Ectodermal cell (in vitro differentiated cells): ENCODE results near the gene POU2F1.

Experiments
- H3K27ac ChIP-seq: 2 replicates; pipeline ENCODE4 v1.7.0; 2013; ENCODE audit warnings: mild to moderate bottlenecking, low read depth, low read length; ENCODE audit not compliant: insufficient read depth, poor library complexity, severe bottlenecking
- H3K27me3 ChIP-seq: 2 replicates; pipeline ENCODE4 v1.7.0; 2013; ENCODE audit warnings: mild to moderate bottlenecking, low read length; ENCODE audit not compliant: insufficient read depth, control insufficient read depth, poor library complexity, severe bottlenecking
- H3K36me3 ChIP-seq: one replicate; pipeline ENCODE4 v1.7.0; 2013; ENCODE audit warnings: low read length; ENCODE audit not compliant: control insufficient read depth, insufficient read depth
- H3K4me1 ChIP-seq: one replicate; pipeline ENCODE4 v1.7.0; 2013; ENCODE audit warnings: low read length; ENCODE audit not compliant: control insufficient read depth, insufficient read depth
- H3K4me3 ChIP-seq: 2 replicates; pipeline ENCODE4 v1.7.0; 2013; ENCODE audit warnings: low read depth, low read length, control low read depth; ENCODE audit not compliant: insufficient read depth
- H3K9me3 ChIP-seq: 2 replicates; pipeline ENCODE4 v1.7.0; 2013; ENCODE audit warnings: mild to moderate bottlenecking, low read length, moderate library complexity; ENCODE audit not compliant: control insufficient read depth
- WGBS, 2 experiments: methylation state at CpG; one replicate each; pipeline ENCODE4 v1.1.7; 2013; ENCODE audit warnings: missing lambda C conversion rate in 2 of 2; 5-methylcytosine and 5-hydroxymethylcytosine counted together

The POU2F1 gene

DNA sequence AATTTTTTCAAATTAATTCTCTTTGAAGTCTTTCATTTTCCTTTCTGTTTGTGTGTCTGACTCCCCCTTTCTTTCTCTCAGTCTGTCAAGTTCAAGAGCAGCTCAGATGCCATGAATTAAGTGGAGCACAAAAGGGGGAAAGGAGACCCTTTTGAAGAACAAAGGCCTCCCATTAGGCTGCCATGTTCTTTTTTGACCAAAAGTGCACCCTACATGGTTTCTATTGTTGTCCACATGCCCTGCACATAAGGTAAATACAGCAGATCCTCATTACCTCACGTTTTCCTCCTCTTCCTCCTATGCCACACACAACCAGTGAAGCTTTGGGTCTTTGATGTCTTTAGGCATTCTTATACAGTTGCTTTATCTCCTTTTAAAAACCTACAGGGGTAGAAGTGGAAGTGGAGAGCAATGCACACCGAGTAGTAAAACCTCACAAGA is 47.7 kb downstream of the POU2F1 start:
- Histone ChIP-seq H3K9me3 (no peaks in the 10 kb centered on the region), H3K36me3 (no peaks in the 10 kb centered on the region), H3K27me3 (no peaks in the 10 kb centered on the region), H3K4me1 (peaks cover 15% of the 10 kb centered on the region), H3K27ac (no peak overlapping the region), H3K4me3 (no peak overlapping the region)
- 25 to 28% methylated on average over 2 of the region's 2 CpGs for WGBS, 2 experiments

DNA sequence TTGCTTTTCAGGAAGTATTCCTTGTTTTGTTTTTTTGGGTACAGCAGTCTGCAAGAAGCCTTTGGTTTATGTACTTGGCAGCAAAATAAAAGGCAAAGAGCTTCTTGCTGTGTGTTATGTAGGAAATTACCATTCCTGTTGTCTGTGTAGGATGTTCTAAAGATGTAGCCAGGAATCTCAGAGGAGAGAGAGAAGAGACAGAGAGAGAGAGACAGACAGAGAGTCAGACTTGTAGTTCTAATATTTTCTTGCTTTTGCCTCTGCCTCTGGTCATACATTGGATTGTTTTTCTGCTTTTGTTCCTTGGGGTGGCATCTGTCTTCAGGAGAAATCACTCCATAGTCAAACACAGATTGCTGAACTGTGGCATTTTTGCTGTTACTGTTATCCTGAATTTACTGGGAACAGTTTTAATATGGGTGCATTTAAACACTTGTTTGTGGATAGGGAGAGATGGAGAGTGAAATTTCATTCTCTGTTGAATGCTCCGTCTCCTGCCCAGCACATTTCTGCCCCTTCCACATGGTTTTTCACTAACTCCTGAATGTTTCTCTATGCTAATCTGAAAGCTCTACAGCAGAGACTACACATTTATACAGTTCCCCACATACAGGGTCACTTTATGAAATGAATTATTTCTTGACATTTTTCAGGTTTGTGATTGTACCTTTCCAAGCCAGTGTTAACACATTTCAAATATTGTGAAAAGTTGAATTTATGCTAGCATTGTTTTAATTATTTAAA is 49.8 kb downstream of the POU2F1 start:
- Histone ChIP-seq H3K36me3 (no peaks in the 10 kb centered on the region), H3K27me3 (no peaks in the 10 kb centered on the region), H3K9me3 (no peaks in the 10 kb centered on the region), H3K4me3 (no peak overlapping the region), H3K27ac (no peak overlapping the region), H3K4me1 (peaks cover 17% of the 10 kb centered on the region)
- 73 to 95% methylated on average over 1 of the region's 1 CpG for WGBS, 2 experiments

DNA sequence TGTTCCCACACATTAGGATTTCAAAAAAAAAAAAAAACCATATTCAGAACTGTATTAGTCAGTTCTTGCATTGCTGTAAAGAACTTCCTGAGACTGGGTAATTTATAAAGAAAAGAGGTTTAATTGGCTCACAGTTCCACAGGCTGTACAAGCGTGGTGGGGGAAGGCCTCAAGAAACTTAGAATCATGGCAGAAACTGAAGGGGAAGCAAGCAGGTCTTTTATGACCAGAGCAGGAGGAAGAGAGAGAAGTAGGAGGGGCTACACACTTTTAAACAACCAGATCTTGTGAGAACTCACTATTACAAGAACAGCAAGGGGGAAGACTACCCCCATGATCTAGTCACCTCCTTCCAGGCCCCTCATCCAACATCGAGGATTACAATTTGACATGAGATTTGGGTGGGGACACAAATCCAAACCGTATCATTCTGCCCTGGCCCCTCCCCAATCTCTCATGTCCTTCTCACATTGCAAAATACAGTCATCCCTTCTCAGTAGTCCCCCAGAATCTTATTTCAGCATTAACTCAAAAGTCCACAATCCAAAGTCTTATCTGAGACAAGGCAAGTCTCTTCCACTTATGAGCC is 51.8 kb downstream of the POU2F1 start:
- H3K4me3 ChIP-seq, result no peak overlapping the region
- H3K4me1 ChIP-seq, result peaks cover 17% of the 10 kb centered on the region
- WGBS, 2 experiments, result 88 to 91% methylated on average over 3 of the region's 3 CpGs
- no peaks in the 10 kb centered on the region for H3K9me3 ChIP-seq
- no peak overlapping the region for H3K27ac ChIP-seq
- no peaks in the 10 kb centered on the region for H3K36me3 ChIP-seq
- no peaks in the 10 kb centered on the region for H3K27me3 ChIP-seq

DNA sequence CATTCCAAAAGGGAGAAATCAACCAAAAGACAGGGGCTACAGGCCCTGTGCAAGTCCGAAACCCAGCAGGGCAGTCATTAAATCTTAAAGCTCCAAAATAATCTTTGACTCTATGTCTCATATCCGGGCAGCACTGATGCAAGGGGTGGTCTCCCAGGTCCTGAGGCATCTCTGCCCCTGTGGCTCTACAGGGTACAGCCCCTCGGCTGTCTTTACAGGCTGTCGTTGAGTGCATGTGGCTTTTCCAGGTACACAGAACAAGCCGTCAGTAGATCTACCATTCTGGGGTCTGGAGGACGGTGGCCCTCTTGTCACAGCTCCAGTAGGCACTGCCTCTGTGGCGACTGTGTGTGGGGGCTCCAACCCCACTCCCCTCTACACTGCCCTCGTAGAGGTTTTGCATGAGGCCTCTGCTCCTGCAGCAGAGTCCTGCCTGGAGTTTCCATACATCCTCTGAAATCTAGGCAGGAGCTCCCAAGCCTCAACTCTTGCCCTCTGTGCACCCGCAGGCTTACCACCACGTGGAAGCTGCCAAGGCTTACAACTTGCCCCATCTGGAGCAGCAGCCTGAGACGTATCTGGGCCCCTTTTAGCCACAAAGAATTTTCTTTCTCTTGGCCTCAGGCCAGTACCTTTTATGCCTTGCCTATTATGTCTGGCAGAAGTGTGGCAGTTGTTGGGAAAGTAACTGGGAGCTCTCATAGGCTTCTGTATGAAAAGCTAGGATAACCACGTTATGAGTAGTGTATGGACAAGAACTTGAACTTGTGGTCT is 52.5 kb downstream of the POU2F1 start:
- Histone ChIP-seq H3K9me3 (no peaks in the 10 kb centered on the region), H3K27me3 (no peaks in the 10 kb centered on the region), H3K27ac (no peak overlapping the region), H3K36me3 (no peaks in the 10 kb centered on the region), H3K4me3 (no peak overlapping the region), H3K4me1 (peaks cover 17% of the 10 kb centered on the region)
- WGBS, 2 experiments, result 73% methylated on average over 12 of the region's 12 CpGs

DNA sequence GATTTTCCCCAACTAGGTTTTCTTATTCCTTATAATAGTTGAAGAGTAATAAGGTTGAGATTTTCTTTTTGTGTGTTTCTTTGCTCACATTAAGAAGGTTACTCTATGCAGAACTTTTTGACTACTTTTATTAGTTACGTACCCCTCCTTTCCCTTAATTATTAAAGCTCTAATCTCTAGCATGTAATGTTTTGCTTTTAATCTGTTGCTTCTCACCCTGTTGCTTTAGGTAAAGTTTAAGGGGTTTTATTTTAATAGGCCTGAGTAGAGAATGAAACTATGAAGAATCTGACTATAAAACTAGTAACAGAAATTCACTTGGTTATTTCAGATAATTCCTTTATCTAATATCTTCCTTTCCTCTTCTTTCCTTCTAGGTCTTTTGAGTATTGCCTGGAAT is 53.4 kb downstream of the POU2F1 start:
- Histone ChIP-seq H3K4me3 (no peak overlapping the region), H3K27ac (no peak overlapping the region), H3K9me3 (no peaks in the 10 kb centered on the region), H3K27me3 (no peaks in the 10 kb centered on the region), H3K4me1 (peaks cover 17% of the 10 kb centered on the region), H3K36me3 (no peaks in the 10 kb centered on the region)
- 88% methylated on average over 1 of the region's 1 CpG; no CpG with 5 or more reads in 1 of the 2 experiments for WGBS, 2 experiments

DNA sequence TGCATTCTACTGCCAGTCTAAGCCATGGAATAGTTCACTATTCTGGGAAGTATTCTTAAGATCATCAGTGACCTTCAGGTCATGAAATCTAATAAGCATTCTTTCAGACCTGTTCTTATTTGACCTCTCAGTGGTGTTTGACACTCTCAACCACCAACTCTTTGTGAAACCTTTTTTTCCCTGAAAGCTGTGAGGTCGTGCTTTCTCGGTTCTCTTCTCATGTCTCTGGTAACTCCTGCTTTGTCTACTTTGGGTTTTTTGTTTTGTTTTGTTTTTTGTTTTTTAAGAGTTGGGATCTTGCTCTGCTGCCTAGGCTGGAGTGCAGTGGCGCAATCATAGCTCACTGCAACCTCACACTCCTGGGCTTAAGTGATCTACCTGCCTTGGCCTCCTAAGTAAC is 56.3 kb downstream of the POU2F1 start:
- H3K4me1 ChIP-seq, result peaks cover 9% of the 10 kb centered on the region
- no peak overlapping the region for H3K27ac ChIP-seq
- WGBS, 2 experiments, result 87 to 89% methylated on average over 3 of the region's 3 CpGs
- no peak overlapping the region for H3K4me3 ChIP-seq
- H3K9me3 ChIP-seq, result no peaks in the 10 kb centered on the region
- no peaks in the 10 kb centered on the region for H3K27me3 ChIP-seq
- no peaks in the 10 kb centered on the region for H3K36me3 ChIP-seq

DNA sequence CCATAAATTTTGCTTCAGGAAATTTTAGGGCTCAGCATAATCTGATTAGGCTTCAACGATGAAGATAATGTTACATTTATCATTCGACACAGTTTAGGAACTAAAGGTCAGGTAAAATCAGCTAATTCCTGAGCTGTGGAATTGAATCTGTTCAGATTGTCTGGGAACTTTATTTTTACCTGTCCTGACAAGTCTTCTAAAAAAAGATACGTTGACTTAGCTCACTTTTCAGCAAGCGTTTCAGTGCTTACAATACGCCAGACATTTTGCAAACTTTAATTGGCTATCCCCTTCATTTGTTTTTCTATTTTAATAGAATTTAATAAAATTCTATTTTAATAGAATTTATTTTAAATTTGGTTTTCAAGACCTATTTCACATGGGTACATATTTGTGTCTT is 57.8 kb downstream of the POU2F1 start:
- 98 to 99% methylated on average over 5 of the region's 5 CpGs for WGBS, 2 experiments
- Histone ChIP-seq H3K27me3 (no peaks in the 10 kb centered on the region), H3K4me3 (no peak overlapping the region), H3K4me1 (peaks cover under 1% of the 10 kb centered on the region), H3K36me3 (no peaks in the 10 kb centered on the region), H3K27ac (no peak overlapping the region), H3K9me3 (no peaks in the 10 kb centered on the region)

DNA sequence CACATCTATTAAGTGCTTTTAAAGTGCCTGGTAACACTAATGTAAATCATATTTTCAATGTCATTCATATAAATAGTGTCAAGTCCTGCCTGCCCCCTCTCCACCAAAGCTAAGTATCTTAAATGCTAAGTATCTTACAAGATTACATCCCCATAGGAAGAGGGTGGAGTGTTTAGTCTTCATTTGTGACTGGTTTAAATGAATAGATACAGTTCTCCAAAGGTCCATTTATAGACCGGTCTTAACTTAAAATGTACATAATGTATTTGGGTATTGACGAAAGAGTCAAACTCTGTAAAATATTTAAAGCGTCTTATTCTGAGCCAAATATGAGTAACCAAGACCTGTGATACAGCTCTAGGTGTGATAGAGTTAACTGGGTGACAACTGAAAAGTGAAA is 60.2 kb downstream of the POU2F1 start:
- Histone ChIP-seq H3K36me3 (no peaks in the 10 kb centered on the region), H3K27ac (no peak overlapping the region), H3K4me1 (no peaks in the 10 kb centered on the region), H3K27me3 (no peaks in the 10 kb centered on the region), H3K9me3 (no peaks in the 10 kb centered on the region), H3K4me3 (no peak overlapping the region)
- 96 to 97% methylated on average over 3 of the region's 3 CpGs for WGBS, 2 experiments

DNA sequence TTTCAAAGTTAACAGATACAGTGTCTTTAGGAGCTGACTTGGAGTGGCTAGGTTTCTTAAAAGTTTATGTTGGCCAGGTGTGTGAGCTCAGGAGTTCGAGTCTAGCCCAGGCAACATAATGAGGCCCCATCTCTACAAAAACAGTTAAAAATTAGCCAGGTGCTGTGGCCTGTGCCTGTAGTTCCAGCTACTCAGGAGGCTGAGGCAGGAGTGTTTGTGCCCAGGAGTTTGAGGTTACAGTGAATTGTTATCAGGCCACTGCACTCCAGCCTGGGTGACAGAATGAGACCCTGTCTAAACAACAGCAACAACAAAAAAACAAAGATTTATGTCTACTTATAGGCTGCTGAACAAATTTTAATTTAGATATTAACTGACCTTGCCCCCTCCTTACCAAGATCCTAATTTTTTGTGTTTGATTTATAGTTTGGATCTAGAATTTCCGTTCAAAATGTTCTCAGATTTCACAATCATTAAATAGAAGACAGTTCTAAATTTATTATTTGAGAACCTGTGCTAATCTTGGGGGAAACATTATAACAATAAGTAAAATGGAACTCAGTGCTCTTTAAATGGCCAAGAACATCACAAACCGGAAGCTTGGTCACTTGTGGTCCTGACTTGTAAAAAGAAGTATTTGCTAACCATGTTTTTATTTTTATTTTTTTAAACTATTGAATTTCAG is 67.8 kb downstream of the POU2F1 start:
- 77 to 94% methylated on average over 2 of the region's 3 CpGs for WGBS, 2 experiments
- Histone ChIP-seq H3K36me3 (peaks cover 5% of the 10 kb centered on the region), H3K27me3 (no peaks in the 10 kb centered on the region), H3K9me3 (no peaks in the 10 kb centered on the region), H3K4me1 (peaks cover 6% of the 10 kb centered on the region), H3K4me3 (no peak overlapping the region), H3K27ac (no peak overlapping the region)

DNA sequence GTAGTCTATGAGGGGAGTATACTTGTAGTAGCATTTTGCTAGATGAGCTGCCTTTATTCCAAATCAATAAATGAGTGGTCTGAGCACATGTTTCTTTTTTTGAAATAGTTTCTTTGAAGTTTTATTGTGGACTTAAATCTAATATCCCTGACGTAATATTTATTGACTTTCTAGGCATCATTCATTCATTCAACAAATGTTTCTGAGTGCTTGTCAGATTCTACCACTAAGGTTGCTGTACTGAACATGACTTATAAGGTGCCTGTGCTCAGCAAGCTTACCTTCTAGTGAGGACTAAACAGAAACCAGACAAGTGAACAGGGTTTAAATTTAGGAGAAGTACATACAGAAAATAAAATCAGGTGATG is 68.4 kb downstream of the POU2F1 start:
- Histone ChIP-seq H3K9me3 (no peaks in the 10 kb centered on the region), H3K4me3 (no peak overlapping the region), H3K36me3 (peaks cover 5% of the 10 kb centered on the region), H3K4me1 (peaks cover 6% of the 10 kb centered on the region), H3K27ac (no peak overlapping the region), H3K27me3 (no peaks in the 10 kb centered on the region)
- WGBS, 2 experiments, result 94 to 100% methylated on average over 1 of the region's 1 CpG
